ENCODE measurements around the gene TRIM37. TPM values are rescaled to one million over a fixed set of nuclear protein-coding genes. Genes with fewer than 3 reads are reported as not detected.

The TRIM37 gene
- polyA plus RNA-seq, 3 donors = 4.0 to 15.5 (median 10.2) TPM

DNA sequence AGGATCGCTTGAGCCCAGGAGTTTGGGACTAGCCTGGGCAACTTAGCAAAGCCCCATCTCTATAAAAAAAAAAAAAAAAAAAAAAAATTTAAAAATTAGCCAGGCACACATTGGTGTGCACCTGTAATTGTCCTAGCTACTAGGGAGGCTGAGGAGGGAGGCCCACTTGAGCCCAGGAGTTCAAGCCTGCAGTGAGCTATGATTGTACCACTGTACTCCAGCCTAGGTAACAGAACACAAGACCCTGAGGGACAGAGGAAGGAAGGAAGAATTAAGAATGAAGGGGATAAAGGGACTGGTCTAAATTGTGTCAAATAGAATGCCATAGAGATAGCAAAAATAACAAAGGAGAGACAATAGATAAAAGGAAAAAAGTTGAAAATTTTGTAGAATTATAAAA, 102.8 kb downstream of the TRIM37 start:
- 92 to 100% (median 94%) methylated on average over 1 of the region's 1 CpG for WGBS, 3 donors
- H3K27ac ChIP-seq (ENCODE audit: low read depth, low read length) = no peak overlapping the region

DNA sequence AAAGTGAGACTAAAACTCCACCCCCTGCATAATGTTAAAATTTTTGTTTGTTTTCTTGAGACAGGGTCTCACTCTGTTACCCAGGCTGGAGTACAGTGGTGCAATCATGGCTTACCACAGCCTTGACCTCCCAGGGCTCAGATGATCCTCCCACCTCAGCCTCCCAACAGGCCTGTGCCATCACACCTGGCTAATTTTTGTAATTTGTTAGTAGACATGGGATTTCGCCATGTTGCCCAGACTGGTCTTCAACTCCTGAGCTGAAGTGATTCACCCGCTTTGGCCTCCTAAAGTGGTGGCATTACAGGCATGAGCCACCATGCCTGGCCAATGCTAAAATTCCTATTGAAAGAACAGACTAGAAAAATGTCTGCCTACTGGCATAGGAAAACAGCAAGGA, 103.8 kb downstream of the TRIM37 start:
- no peak overlapping the region for H3K27ac ChIP-seq (ENCODE audit: low read depth, low read length)
- WGBS, 3 donors = 91 to 95% (median 92%) methylated on average over 2 of the region's 2 CpGs

GRCh38 chr17:59002126-59002525, 104.6 kb downstream of the TRIM37 start:
- 84 to 91% (median 88%) methylated on average over 3 of the region's 3 CpGs for WGBS, 3 donors
- H3K27ac ChIP-seq (ENCODE audit: low read depth, low read length) = no peak overlapping the region

- 36 to 60% (median 48%) methylated on average over 10 of the region's 10 CpGs for WGBS, 3 donors
- no peak overlapping the region for H3K27ac ChIP-seq (ENCODE audit: low read depth, low read length)
Observed at GRCh38 chr17:59001158-59001814, 105.4 kb downstream of the TRIM37 start.

DNA sequence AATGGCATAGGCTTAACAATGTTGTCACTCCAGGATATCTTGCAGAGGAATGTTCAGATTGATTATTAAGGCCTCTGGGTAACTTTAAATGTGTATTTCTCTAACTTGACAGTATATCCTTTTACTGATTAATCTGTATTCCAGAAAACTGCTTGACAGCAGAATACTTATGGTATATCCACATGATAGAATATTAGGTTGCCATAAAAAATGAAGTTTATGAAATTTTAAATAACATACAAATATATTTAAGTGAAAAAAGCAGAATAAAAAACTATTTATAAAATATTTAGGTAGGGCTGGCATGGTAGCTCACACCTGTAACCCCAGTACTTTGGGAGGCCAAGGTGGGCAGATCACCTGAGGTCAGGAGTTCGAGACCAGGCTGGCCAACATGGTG, 106.7 kb downstream of the TRIM37 start:
- WGBS, 3 donors = 95 to 100% (median 98%) methylated on average over 1 of the region's 1 CpG
- no peak overlapping the region for H3K27ac ChIP-seq (ENCODE audit: low read depth, low read length)

GRCh38 chr17:58999500-58999899, 107.2 kb downstream of the TRIM37 start:
- no peak overlapping the region for H3K27ac ChIP-seq (ENCODE audit: low read depth, low read length)
- WGBS, 3 donors = 88 to 100% (median 92%) methylated on average over 1 of the region's 1 CpG

- WGBS, 3 donors = 87 to 92% (median 91%) methylated on average over 4 of the region's 4 CpGs
- H3K27ac ChIP-seq (ENCODE audit: low read depth, low read length) = no peak overlapping the region
Observed at GRCh38 chr17:58998871-58999270, 107.8 kb downstream of the TRIM37 start.

DNA sequence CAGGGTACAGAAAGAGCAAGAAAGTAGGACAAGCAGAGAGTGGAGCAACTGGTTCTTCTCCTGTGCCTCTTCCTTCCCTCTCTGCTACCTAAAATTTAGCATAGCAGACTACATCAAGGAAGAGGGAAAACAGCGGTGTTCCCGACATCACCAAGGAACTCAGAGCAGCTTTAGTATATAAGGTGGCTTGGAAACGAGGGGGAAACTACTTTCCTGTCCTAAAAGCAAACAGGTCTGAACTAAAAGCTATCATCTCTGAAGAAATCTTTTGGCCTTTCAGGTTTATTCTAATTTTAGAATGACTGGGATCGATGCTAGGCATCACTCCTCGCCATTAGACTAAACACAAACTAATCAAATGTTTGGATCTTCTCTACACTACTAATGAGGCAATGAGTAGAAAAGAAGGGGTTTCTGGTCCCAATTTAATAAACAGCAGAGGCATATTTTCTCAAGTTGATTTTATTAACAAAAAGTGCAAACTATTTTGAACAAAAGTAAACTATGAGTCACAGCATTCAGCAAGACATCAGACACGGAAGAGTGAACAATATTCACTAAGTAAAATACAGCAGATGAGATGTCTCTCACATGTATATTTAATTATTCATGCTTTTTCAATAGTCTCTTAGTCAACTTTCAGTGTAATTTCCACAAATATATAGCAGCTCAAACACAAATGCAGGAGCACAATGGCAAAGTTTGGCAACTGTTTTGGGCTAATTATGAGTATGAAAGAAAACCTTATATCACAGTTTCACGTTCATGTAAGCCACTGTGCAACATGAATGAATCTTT, 108.7 kb downstream of the TRIM37 start:
- WGBS, 3 donors = 68 to 85% (median 78%) methylated on average over 7 of the region's 7 CpGs
- no peak overlapping the region for H3K27ac ChIP-seq (ENCODE audit: low read depth, low read length)

DNA sequence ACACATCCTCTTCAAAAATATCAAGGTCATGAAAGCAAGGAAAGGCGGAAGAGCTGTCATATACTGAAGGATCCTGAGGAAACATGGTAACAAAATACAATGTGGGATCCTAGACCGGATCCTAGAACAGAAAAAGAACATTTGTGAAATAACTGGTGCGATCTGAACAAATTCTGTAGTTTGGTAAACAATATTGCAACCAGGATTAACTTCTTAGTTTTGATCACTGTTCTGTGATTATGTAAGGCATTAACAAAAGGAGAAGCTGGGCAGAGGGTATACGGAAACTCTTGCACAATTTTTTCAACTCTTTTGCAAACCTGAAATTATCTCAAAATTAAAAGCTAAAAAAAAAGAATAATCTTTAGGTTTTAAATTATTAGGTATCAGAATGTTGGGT, 109.7 kb downstream of the TRIM37 start:
- WGBS, 3 donors = 51 to 85% (median 61%) methylated on average over 4 of the region's 4 CpGs
- no peak overlapping the region for H3K27ac ChIP-seq (ENCODE audit: low read depth, low read length)

DNA sequence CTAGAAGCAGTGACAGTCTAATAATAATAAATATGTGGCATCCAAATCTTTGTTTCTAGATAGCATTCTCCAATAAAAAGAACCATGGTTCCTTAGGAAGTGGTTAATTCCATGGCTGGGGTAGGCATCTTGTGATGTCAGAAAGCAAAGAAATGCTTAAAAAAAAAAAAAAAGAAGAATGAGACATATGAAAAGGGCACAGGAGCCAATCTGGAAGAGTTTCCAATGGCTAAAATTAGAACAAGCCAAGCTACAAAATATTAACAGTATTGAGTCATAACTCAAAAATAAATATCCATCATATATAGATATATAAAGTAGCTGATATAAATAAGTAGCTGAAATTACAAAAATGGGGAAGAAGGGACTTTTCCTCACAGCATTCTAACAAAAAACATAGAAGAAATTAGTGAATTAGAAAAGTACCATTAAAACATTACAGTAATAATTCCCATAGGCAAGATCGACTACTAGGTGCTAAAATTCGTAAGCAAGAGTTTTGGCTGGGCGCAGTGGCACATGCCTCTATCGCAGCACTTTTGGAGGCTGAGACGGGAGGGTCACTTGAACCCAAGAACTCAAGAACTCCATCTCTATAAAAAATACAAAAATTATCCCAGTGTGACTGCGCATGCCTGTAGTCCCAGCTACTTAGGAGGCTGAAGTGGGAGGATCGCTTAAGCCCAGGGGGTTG, 111.3 kb downstream of the TRIM37 start:
- WGBS, 3 donors = 91 to 100% (median 97%) methylated on average over 7 of the region's 7 CpGs

GRCh38 chr17:58993311-58993710, 113.4 kb downstream of the TRIM37 start:
- 83 to 87% (median 87%) methylated on average over 5 of the region's 5 CpGs for WGBS, 3 donors
- no peak overlapping the region for H3K27ac ChIP-seq (ENCODE audit: low read depth, low read length)

More for the DNA sequence above, 111.3 kb downstream of the TRIM37 start:
- no peak overlapping the region for H3K27ac ChIP-seq (ENCODE audit: low read depth, low read length)

DNA sequence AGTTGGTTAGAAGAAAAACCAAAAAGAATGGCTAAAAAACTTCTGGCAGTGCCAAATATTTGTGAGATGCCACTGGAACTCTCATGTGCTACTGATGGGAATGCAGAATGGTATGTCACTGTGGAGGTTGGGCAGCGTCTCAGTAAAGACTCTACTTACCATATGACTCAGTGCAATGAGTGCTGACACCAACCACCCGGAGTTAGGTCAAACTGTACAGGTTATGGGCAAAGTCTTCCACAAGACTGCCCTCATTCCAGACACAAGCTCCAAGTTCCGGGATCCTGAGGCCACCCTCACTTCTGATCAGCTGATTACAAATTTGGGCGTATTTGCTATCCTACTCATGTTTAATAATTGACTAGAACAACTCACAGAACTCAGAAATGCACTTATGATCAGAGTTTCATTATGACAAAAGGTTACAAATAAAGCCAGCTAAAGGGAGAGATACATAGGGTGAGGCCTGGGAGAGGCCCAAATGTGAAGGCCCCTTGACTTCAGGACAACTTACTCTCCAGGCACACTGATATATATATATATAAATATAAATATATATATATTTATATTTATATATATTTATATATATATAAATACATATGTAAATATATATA, 114.9 kb downstream of the TRIM37 start:
- WGBS, 3 donors = 74 to 89% (median 86%) methylated on average over 4 of the region's 4 CpGs
- no peak overlapping the region for H3K27ac ChIP-seq (ENCODE audit: low read depth, low read length)

DNA sequence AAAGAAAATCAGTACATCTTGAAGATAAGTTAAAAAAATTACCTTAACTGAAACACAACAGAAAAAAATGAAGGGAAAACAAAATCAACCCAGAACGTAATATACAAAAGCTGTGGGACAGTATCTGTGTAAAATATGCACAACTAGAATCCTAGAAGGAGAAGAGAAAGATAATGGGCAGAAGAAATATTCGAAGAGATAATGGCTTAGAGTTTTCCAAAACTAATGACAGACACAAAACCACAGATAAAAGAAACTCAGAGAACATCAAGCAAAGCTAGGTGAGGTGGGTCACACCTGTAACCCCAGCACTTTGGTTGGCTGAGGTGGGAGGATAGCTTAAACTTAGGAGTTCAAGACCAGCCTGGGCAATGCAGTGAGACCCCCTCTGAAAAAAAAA, 117.1 kb downstream of the TRIM37 start:
- WGBS, 3 donors = 49 to 69% (median 68%) methylated on average over 2 of the region's 2 CpGs

DNA sequence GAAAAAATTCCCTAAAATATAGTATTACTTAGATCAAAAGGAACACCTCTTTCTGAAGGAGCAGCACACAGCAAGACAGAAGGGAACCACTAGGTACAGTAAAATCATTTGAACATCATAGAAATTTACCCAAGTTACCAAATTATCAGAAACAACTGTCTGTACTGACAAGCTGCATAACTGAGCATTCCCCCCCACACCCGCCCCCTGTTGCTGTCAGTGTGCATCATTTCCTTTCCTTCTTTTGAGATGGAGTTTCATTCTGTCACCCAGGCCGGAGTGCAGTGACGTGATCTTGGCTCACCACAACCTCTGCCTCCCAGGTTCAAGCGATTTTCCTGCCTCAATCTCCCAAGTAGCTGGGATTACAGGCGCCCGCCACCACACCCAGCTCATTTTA, 120.7 kb downstream of the TRIM37 start:
- WGBS, 3 donors = 83 to 98% (median 89%) methylated on average over 6 of the region's 6 CpGs

More for the DNA sequence above, 117.1 kb downstream of the TRIM37 start:
- H3K27ac ChIP-seq (ENCODE audit: low read depth, low read length) = no peak overlapping the region

DNA sequence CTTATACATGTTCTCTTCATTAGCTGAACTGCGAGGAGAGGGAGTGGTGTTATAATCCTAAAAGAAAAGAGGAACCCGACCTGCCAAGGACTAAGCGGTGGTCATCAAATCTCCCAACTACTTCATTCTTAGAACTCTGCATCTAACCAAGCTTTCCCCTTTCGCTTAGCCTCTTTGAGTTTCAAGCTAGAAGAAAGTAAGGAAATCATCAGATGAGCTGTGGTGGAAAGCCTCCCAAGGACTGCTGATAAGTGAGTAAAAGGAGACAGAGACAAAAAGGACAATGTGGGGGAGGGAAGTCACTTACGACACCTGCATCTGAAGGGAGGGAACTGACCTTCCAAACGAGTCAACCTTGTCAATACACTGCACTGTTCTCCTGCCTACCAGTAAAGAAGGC, 121.3 kb downstream of the TRIM37 start:
- 59 to 81% (median 67%) methylated on average over 6 of the region's 6 CpGs for WGBS, 3 donors
- H3K27ac ChIP-seq (ENCODE audit: low read depth, low read length) = no peak overlapping the region

More for the DNA sequence above, 120.7 kb downstream of the TRIM37 start:
- no peak overlapping the region for H3K27ac ChIP-seq (ENCODE audit: low read depth, low read length)

GRCh38 chr17:58982626-58983025, 124.1 kb downstream of the TRIM37 start:
- WGBS, 3 donors = 83 to 93% (median 90%) methylated on average over 3 of the region's 3 CpGs
- no peak overlapping the region for H3K27ac ChIP-seq (ENCODE audit: low read depth, low read length)

DNA sequence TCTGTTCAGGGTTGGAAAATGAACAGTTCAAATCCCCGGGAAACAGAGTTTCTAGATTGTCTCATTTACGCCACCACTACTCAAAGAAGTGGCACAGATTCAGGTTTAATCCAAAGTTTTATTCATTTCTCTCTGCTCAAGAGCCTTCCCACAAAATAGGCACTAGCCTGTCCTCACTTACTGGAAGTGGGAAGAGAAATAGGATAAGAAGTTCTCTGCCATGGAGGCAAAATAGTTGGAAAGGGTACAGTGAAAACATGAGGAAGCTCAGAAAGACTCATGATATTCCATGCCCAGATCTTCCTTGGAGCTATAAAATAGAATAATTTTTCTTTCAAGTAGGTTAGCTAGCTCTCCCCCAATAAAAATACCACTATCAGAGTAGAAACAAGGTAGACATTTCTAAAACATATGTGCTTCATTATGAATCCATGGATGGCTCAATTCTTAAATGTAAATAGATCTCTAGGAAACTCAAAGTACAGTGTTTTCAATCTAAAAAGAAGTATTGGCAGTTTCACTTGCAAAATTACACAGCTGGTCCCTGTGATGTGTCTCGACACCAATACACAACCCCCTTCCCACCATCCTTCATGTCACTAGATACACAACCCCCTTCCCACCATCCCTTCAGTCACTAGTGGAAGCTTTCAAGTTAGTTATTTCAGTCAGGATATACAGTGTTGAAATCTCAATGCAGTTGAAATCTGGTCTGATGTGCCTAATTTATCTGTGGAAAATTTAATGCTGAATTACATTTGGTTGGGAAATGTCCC, 125.8 kb downstream of the TRIM37 start:
- H3K27ac ChIP-seq (ENCODE audit: low read depth, low read length) = no peak overlapping the region
- WGBS, 3 donors = 89 to 90% (median 90%) methylated on average over 3 of the region's 3 CpGs

DNA sequence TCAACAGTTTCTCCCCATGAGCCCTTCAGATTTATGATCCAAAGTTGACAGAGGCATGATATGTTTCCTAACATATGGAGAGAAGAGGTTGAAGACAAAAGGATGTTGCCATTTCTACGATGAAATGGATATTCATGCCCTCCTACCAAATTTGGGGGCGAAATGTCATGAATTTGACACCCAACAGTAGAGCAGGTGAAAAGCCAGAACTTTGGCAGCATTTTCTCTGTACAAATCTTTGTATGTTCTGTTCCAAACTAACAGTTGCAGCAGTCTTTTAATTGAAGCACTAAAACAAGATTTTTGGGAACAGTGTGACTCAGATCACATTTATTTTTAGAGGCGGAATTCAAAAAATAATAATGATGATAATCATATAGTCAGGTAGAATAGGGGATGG, 130.1 kb downstream of the TRIM37 start:
- no peak overlapping the region for H3K27ac ChIP-seq (ENCODE audit: low read depth, low read length)
- 85 to 93% (median 91%) methylated on average over 3 of the region's 3 CpGs for WGBS, 3 donors
